Medulla oblongata (tissue), 1 donor: ENCODE measurements around the gene CASKIN2.

ENCODE experiments used
- DNase-seq: peaks from one replicate; pipeline ENCODE4 v3.0.0-alpha.2; 2015; ENCODE audit errors: extremely low spot score

CASKIN2 gene

GRCh38 chr17:75515496-75516254, at the start of gene CASKIN2:
TSS of gene CASKIN2 (minus strand) at chr17:75515537. CDS start at chr17:75513804, 1,733 bp downstream.
- DNase-seq, result peak; percentile 96

- DNase-seq, result no peak
These were observed 49.7 kb upstream of the CASKIN2 start for GRCh38 chr17:75565066-75565465.

- DNase-seq, result no peak
These were observed 48.9 kb upstream of the CASKIN2 start for GRCh38 chr17:75564195-75564594.

GRCh38 chr17:75563063-75563758, 47.9 kb upstream of the CASKIN2 start:
- no peak for DNase-seq

GRCh38 chr17:75561927-75562603, 46.7 kb upstream of the CASKIN2 start:
- DNase-seq, result no peak

- no peak for DNase-seq
These were observed 44.7 kb upstream of the CASKIN2 start for GRCh38 chr17:75559958-75560533.

- no peak for DNase-seq
These were observed 43.6 kb upstream of the CASKIN2 start for GRCh38 chr17:75558666-75559530.

GRCh38 chr17:75557852-75558665, 42.7 kb upstream of the CASKIN2 start:
- DNase-seq, result no peak

GRCh38 chr17:75557075-75557851, 41.9 kb upstream of the CASKIN2 start:
- DNase-seq, result peak; percentile 89

GRCh38 chr17:75555679-75556153, 40.4 kb upstream of the CASKIN2 start:
- DNase-seq, result no peak

- DNase-seq, result no peak
These were observed 38.2 kb upstream of the CASKIN2 start for GRCh38 chr17:75553295-75554110.

- no peak for DNase-seq
These were observed 37.3 kb upstream of the CASKIN2 start for GRCh38 chr17:75552425-75553294.

- no peak for DNase-seq
These were observed 35.9 kb upstream of the CASKIN2 start for GRCh38 chr17:75551266-75551665.

- no peak for DNase-seq
These were observed 34.8 kb upstream of the CASKIN2 start for GRCh38 chr17:75550139-75550465.

- no peak for DNase-seq
These were observed 34.2 kb upstream of the CASKIN2 start for GRCh38 chr17:75549246-75550138.

GRCh38 chr17:75548813-75549212, 33.5 kb upstream of the CASKIN2 start:
- DNase-seq, result no peak

- DNase-seq, result no peak
These were observed 31.8 kb upstream of the CASKIN2 start for GRCh38 chr17:75547091-75547490.
